HCT116 (cell line): ENCODE measurements around the gene CTCF. TPM values are rescaled to one million over a fixed set of nuclear protein-coding genes. Genes with fewer than 3 reads are reported as not detected.

Source experiments
- ATAC-seq: fragments of 200-7000 bp; cut with Tn5 transposase; 2 replicates; pipeline ENCODE4 v1.9.1; 2020; ENCODE audit warnings: mild to moderate bottlenecking, moderate library complexity
- BruUV-seq: library from RNA; stranded (reverse); fragments of 400-500 nt; replicated peaks from 2 replicates; lab custom pipeline; 2021; lab: Mats Ljungman, UMichigan
- CTCF ChIA-PET: fragments of 300-600 bp; sonication (Branson Sonifier 250); formaldehyde crosslinking; loops from one replicate; lab custom pipeline; 2021; ENCODE audit warnings: antibody characterized with exemption; lab: Charles Lee
- POLR2A ChIA-PET: fragments of 300-600, 350-600 bp; sonication (Branson Sonifier 250); formaldehyde crosslinking; loops from one replicate; lab custom pipeline; 2021; ENCODE audit warnings: antibody characterized with exemption; lab: Charles Lee
- RAD21 ChIA-PET, 2 experiments: fragments of 300-600 bp; sonication (Branson Sonifier 250); formaldehyde crosslinking; loops; one replicate each; lab custom pipeline; 2023; ENCODE audit warnings: low total read pairs in 2 of 2; ENCODE audit not compliant: uncharacterized antibody in 2 of 2, unreplicated experiment in 2 of 2, low non-redundant PET in 1 of 2; lab: Charles Lee
- DNase-seq: peaks from one replicate; pipeline ENCODE4 v3.0.0-alpha.2; 2010; ENCODE audit warnings: low read depth, low spot score
- H2AFZ ChIP-seq: fragments of 200-600 bp; shearing (Covaris generic), sonication (generic); 2 replicates; pipeline ENCODE4 v1.6.1; 2017; ENCODE audit warnings: low read depth, mixed run types, mixed read lengths, antibody characterized with exemption, low read length; ENCODE audit not compliant: poor library complexity, severe bottlenecking
- H3K27ac ChIP-seq: 2 replicates; pipeline ENCODE4 v1.5.1; 2012; ENCODE audit warnings: low read depth, low read length
- H3K27me3 ChIP-seq: fragments of 200-600 bp; sonication (generic); 2 replicates; pipeline ENCODE4 v1.6.1; 2016; ENCODE audit warnings: mixed run types, low read length, mixed read lengths; ENCODE audit not compliant: insufficient read depth
- H3K36me3 ChIP-seq, 2 experiments: fragments of 200-500 bp in 1 of 2; fragments of 200-600 bp in 1 of 2; sonication (Bioruptor generic) in 1 of 2; sonication (generic) in 1 of 2; 2 replicates each; pipeline versions ENCODE4 v1.5.1 to v1.6.1; 2014 to 2016; ENCODE audit warnings: low read length in 2 of 2, inconsistent platforms in 1 of 2, mixed read lengths in 1 of 2, mixed run types in 1 of 2; ENCODE audit not compliant: insufficient read depth in 2 of 2, control insufficient read depth in 1 of 2
- H3K4me1 ChIP-seq, 2 experiments: fragments of 200-600 bp in 1 of 2; sonication (generic) in 1 of 2; 2 replicates each; pipeline versions ENCODE4 v1.5.1 to v1.6.1; 2012 to 2017; ENCODE audit warnings: low read length in 2 of 2, inconsistent platforms in 1 of 2, mild to moderate bottlenecking in 1 of 2, mixed read lengths in 1 of 2, mixed run types in 1 of 2, moderate library complexity in 1 of 2; ENCODE audit not compliant: insufficient read depth in 2 of 2, control insufficient read depth in 1 of 2
- H3K4me2 ChIP-seq: fragments of 200-600 bp; sonication (generic); 2 replicates; pipeline ENCODE4 v1.6.1; 2017; ENCODE audit warnings: mixed run types, low read length, mixed read lengths
- H3K4me3 ChIP-seq, 2 experiments: fragments of 200-600 bp in 1 of 2; sonication (generic) in 1 of 2; replicated peaks in 1 of 2; 2 replicates each; pipeline ENCODE4 v1.5.1; 2011 to 2016; ENCODE audit warnings: low read length in 2 of 2, control low read depth in 1 of 2, low read depth in 1 of 2, mild to moderate bottlenecking in 1 of 2, mixed read lengths in 1 of 2, mixed run types in 1 of 2
- H3K79me2 ChIP-seq: fragments of 200-600 bp; sonication (generic); 2 replicates; pipeline ENCODE4 v1.6.1; 2017; ENCODE audit warnings: mild to moderate bottlenecking, mixed run types, low read length, moderate library complexity, mixed read lengths; ENCODE audit not compliant: insufficient read depth
- H3K9ac ChIP-seq: fragments of 200-600 bp; sonication (generic); 2 replicates; pipeline ENCODE4 v1.6.1; 2016; ENCODE audit warnings: low read length, mixed read lengths
- H3K9me2 ChIP-seq: fragments of 200-600 bp; sonication (generic), shearing (Covaris generic); 2 replicates; pipeline ENCODE4 v1.6.1; 2017; ENCODE audit warnings: mixed run types, mild to moderate bottlenecking, moderate library complexity; ENCODE audit not compliant: insufficient read depth
- H3K9me3 ChIP-seq, 2 experiments: fragments of 200-500 bp in 1 of 2; fragments of 200-600 bp in 1 of 2; sonication (Bioruptor generic) in 1 of 2; sonication (generic) in 1 of 2; 2 replicates each; pipeline ENCODE4 v1.6.1; 2014 to 2017; ENCODE audit warnings: low read length in 2 of 2, mixed read lengths in 2 of 2, inconsistent platforms in 1 of 2, low read depth in 1 of 2, mild to moderate bottlenecking in 1 of 2, mixed run types in 1 of 2, moderate library complexity in 1 of 2; ENCODE audit not compliant: control insufficient read depth in 1 of 2, insufficient read depth in 1 of 2
- H4K20me1 ChIP-seq: fragments of 200-600 bp; sonication (generic), shearing (Covaris generic); 2 replicates; pipeline ENCODE4 v1.6.1; 2017; ENCODE audit warnings: mixed run types, mild to moderate bottlenecking, moderate library complexity; ENCODE audit not compliant: insufficient read depth
- CBX3 ChIP-seq: IDR thresholded peaks from 2 replicates; pipeline ENCODE4 v1.6.1; 2012; ENCODE audit warnings: low read depth
- CEBPB ChIP-seq: IDR thresholded peaks from 2 replicates; pipeline ENCODE4 v1.6.1; 2012; ENCODE audit warnings: low read depth
- EGR1 ChIP-seq: IDR thresholded peaks from 2 replicates; pipeline ENCODE4 v1.6.1; 2012; ENCODE audit warnings: low read depth
- EZH2 ChIP-seq: fragments of 200-600 bp; sonication (generic); IDR thresholded peaks from 2 replicates; pipeline ENCODE4 v1.6.1; 2017; ENCODE audit warnings: antibody characterized with exemption, mixed run types
- EZH2phosphoT487 ChIP-seq: fragments of 200-600 bp; IDR thresholded peaks from 2 replicates; pipeline ENCODE4 v1.6.1; 2018; ENCODE audit warnings: antibody characterized with exemption, borderline replicate concordance
- JUND ChIP-seq: IDR thresholded peaks from 2 replicates; pipeline ENCODE4 v1.6.1; 2012
- POLR2A ChIP-seq: IDR thresholded peaks from 2 replicates; pipeline ENCODE4 v1.7.0; 2011; ENCODE audit warnings: borderline replicate concordance; ENCODE audit not compliant: insufficient read depth, insufficient read length; ENCODE audit errors: extremely low read depth
- RAD21 ChIP-seq: IDR thresholded peaks from 2 replicates; pipeline ENCODE4 v1.6.1; 2012; ENCODE audit warnings: low read depth, mild to moderate bottlenecking
- SIN3A ChIP-seq: IDR thresholded peaks from 2 replicates; pipeline ENCODE4 v1.6.1; 2012; ENCODE audit warnings: low read depth
- SRF ChIP-seq: IDR thresholded peaks from 2 replicates; pipeline ENCODE4 v1.6.1; 2012; ENCODE audit warnings: low read depth
- YY1 ChIP-seq: IDR thresholded peaks from 2 replicates; pipeline ENCODE4 v1.6.1; 2011; ENCODE audit warnings: low read length, low read depth, moderate library complexity, mild to moderate bottlenecking; ENCODE audit not compliant: insufficient replicate concordance; ENCODE audit errors: extremely low read depth
- ZFX ChIP-seq: fragments of 450-650 bp; IDR thresholded peaks from 2 replicates; pipeline ENCODE4 v1.6.1; 2017
- ZNF274 ChIP-seq: fragments of 200-500 bp; sonication (Bioruptor generic); IDR thresholded peaks from 2 replicates; pipeline ENCODE4 v1.6.1; 2014; ENCODE audit warnings: mild to moderate bottlenecking, low read depth, low read length, inconsistent platforms
- intact Hi-C: fragments of 100-400 bp; cut with micrococcal nuclease; formaldehyde crosslinking; loops from 2 replicates; pipeline ENCODE4 v1.10.0; 2022
- total RNA-seq: library from RNA; stranded (reverse); gene quantifications from one replicate; pipeline ENCODE4 v1.2.1, GENCODE V29; 2021; ENCODE audit not compliant: unreplicated experiment
- TF ChIP-seq, protein P1 (sequence below): IDR thresholded peaks from 2 replicates; pipeline ENCODE4 v1.6.1; 2012
- TF ChIP-seq, protein P2 (sequence below): IDR thresholded peaks from 2 replicates; pipeline ENCODE4 v1.6.1; 2012
- TF ChIP-seq, protein P3 (sequence below): IDR thresholded peaks from 2 replicates; pipeline ENCODE4 v1.6.1; 2011; ENCODE audit warnings: mild to moderate bottlenecking, low read length, moderate library complexity; ENCODE audit not compliant: insufficient replicate concordance; ENCODE audit errors: extremely low read depth

Gene CTCF
- total RNA-seq, 1 experiment from 2014 or later = 48.3 TPM

DNA sequence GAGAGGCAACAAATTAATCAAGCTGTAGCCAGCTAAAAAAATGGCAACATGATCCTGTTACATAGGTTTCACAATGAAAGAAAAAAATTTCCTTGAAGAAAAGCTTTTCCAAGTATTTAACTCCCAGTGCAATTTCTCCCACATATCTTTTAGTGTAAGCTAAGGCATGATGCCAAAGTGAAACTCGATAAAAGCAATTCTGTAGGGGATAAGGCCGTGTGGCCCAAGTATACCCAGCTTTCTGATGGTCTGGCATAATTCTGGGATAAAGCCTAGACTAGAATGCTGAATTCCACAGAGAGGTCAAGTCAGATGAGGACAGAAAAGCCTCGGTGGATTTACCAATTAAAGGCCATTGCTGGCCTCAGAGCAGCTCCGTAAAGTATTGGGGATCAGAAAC, 36.2 kb downstream of the CTCF start:
- Histone ChIP-seq H3K9me3 (no peaks in the 10 kb centered on the region), H3K27me3 (no peaks in the 10 kb centered on the region), H3K79me2 (peaks cover 91% of the 10 kb centered on the region), H4K20me1 (no peaks in the 10 kb centered on the region), H3K4me3 (no peak overlapping the region), H3K9me2 (no peaks in the 10 kb centered on the region), H3K36me3 (no peaks in the 10 kb centered on the region), H2AFZ (no peak overlapping the region), H3K4me2 (no peak overlapping the region)
- DNase-seq (no peak), ATAC-seq (no peak)
- ChIA-PET POLR2A (no interaction called here), RAD21 (no interaction called here), CTCF (no interaction called here)
- no TSS peak for BruUV-seq
- intact Hi-C loops = no loop called here
- TF ChIP-seq CEBPB = no peak
- TF ChIP-seq, all 23 proteins: peak for 0
- Histone ChIP-seq H3K9ac (no peak overlapping the region), H3K4me1 (peaks cover 0 to 8% of the 10 kb centered on the region in 2 experiments; a peak in 1 of 4 replicates), H3K27ac (no peak overlapping the region)

DNA sequence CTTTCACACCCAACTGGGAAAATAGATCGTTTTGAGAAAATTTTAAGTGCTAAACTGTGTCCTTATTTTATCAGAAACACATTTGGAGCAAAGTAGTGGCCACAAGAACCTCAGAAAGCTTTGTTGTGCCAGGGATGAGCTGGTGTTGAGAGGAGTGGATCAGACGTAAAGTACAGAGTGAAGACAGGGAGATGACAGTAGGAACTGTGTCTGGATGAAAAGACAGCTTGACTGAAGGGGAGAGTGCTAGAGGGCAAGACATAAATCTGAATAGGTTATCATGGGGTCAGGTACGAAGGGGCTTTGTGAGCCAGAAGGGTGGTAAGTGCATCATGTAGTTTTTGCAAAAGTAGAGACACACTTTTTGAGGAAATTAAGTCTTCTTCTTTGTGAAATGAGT, 43.3 kb downstream of the CTCF start:
- H3K4me1 ChIP-seq = no peaks in the 10 kb centered on the region
- POLR2A ChIA-PET = no interaction called here
- ATAC-seq (no peak), DNase-seq (no peak)
- no peak overlapping the region for H2AFZ ChIP-seq
- no peak for TF ChIP-seq EZH2
- TF ChIP-seq SIN3A = no peak
- TF ChIP-seq ZFX = no peak
- TF ChIP-seq EZH2phosphoT487 = no peak
- TF ChIP-seq, protein P1, sequence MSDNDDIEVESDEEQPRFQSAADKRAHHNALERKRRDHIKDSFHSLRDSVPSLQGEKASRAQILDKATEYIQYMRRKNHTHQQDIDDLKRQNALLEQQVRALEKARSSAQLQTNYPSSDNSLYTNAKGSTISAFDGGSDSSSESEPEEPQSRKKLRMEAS = no peak
- TF ChIP-seq POLR2A = no peak
- no peak for TF ChIP-seq RAD21
- TF ChIP-seq, protein P2, sequence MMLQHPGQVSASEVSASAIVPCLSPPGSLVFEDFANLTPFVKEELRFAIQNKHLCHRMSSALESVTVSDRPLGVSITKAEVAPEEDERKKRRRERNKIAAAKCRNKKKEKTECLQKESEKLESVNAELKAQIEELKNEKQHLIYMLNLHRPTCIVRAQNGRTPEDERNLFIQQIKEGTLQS = no peak
- no peak for TF ChIP-seq CBX3
- no peak for TF ChIP-seq SRF
- no peak for TF ChIP-seq JUND
- no peak for TF ChIP-seq YY1
- TF ChIP-seq, protein P3, sequence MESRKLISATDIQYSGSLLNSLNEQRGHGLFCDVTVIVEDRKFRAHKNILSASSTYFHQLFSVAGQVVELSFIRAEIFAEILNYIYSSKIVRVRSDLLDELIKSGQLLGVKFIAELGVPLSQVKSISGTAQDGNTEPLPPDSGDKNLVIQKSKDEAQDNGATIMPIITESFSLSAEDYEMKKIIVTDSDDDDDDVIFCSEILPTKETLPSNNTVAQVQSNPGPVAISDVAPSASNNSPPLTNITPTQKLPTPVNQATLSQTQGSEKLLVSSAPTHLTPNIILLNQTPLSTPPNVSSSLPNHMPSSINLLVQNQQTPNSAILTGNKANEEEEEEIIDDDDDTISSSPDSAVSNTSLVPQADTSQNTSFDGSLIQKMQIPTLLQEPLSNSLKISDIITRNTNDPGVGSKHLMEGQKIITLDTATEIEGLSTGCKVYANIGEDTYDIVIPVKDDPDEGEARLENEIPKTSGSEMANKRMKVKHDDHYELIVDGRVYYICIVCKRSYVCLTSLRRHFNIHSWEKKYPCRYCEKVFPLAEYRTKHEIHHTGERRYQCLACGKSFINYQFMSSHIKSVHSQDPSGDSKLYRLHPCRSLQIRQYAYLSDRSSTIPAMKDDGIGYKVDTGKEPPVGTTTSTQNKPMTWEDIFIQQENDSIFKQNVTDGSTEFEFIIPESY = no peak
- no peak for TF ChIP-seq ZNF274
- no peak for TF ChIP-seq EGR1
- no peaks in the 10 kb centered on the region for H3K9me3 ChIP-seq
- intact Hi-C loops = no loop called here
- no peak overlapping the region for H3K27ac ChIP-seq
- no peaks in the 10 kb centered on the region for H3K9me2 ChIP-seq
- H3K79me2 ChIP-seq = peaks cover 87% of the 10 kb centered on the region
- CTCF ChIA-PET = no interaction called here
- RAD21 ChIA-PET = no interaction called here
- no peak overlapping the region for H3K4me3 ChIP-seq
- no TSS peak for BruUV-seq
- no peak overlapping the region for H3K9ac ChIP-seq
- H4K20me1 ChIP-seq = 0 out of 2 replicates have a peak, but pooled peaks cover 4% of the 10 kb centered on the region
- H3K36me3 ChIP-seq = 0 out of 4 replicates have a peak, but pooled peaks cover 0 to 2% of the 10 kb centered on the region in 2 experiments
- H3K4me2 ChIP-seq = no peak overlapping the region
- H3K27me3 ChIP-seq = no peaks in the 10 kb centered on the region
